IMR-90 (cell line): ENCODE data around the gene HLA-DPA1. TPM values are rescaled to one million over a fixed set of nuclear protein-coding genes. Genes with fewer than 3 reads are reported as not detected.

Experiments used
- ATAC-seq: fragments of 200-7000 bp; cut with Tn5 transposase; 2 replicates; pipeline ENCODE4 v1.9.1; 2020; ENCODE audit warnings: low read depth, mild to moderate bottlenecking, moderate library complexity
- BruUV-seq: library from RNA; stranded (reverse); fragments of 400-500 nt; replicated peaks from 2 replicates; lab custom pipeline; 2021; lab: Mats Ljungman, UMichigan
- CTCF ChIA-PET: fragments of 300-600 bp; formaldehyde crosslinking; extraction: SDS; loops from one replicate; lab custom pipeline; 2021; ENCODE audit warnings: antibody characterized with exemption; lab: Yijun Ruan, JAX
- POLR2A ChIA-PET: fragments of 300-600 bp; sonication (Branson Sonifier 250); formaldehyde crosslinking; loops from one replicate; lab custom pipeline; 2022; ENCODE audit warnings: antibody characterized with exemption; ENCODE audit not compliant: unreplicated experiment; lab: Charles Lee
- DNase-seq: peaks from one replicate; pipeline ENCODE4 v3.0.0; 2013
- H2AFZ ChIP-seq: replicated peaks from 2 replicates; pipeline ENCODE3; 2013; ENCODE audit warnings: low read length, mild to moderate bottlenecking; ENCODE audit not compliant: poor library complexity
- H2AK5ac ChIP-seq: 2 replicates; pipeline ENCODE4 v1.6.1; 2013; ENCODE audit warnings: low read depth, low read length, inconsistent platforms
- H2AK9ac ChIP-seq: replicated peaks from 2 replicates; pipeline ENCODE3; 2013; ENCODE audit warnings: mild to moderate bottlenecking, low read depth, low read length, moderate library complexity; ENCODE audit not compliant: poor library complexity
- H2BK120ac ChIP-seq: 2 replicates; pipeline ENCODE4 v1.6.1; 2013; ENCODE audit warnings: low read depth, low read length, inconsistent platforms
- H2BK15ac ChIP-seq: 3 replicates; pipeline ENCODE4 v1.6.1; 2013; ENCODE audit warnings: low read depth, low read length, inconsistent platforms
- H2BK20ac ChIP-seq: 2 replicates; pipeline ENCODE4 v1.6.1; 2013; ENCODE audit warnings: low read depth, mild to moderate bottlenecking, inconsistent platforms, low read length, moderate library complexity
- H2BK5ac ChIP-seq: 2 replicates; pipeline ENCODE4 v1.6.1; 2013; ENCODE audit warnings: mild to moderate bottlenecking, low read depth, low read length, inconsistent platforms; ENCODE audit not compliant: poor library complexity, severe bottlenecking
- H3K14ac ChIP-seq: replicated peaks from 2 replicates; pipeline ENCODE4 v1.6.1; 2013; ENCODE audit warnings: low read depth, low read length, inconsistent platforms
- H3K18ac ChIP-seq: 2 replicates; pipeline ENCODE4 v1.6.1; 2013; ENCODE audit warnings: low read depth, low read length, control low read depth
- H3K23ac ChIP-seq: 2 replicates; pipeline ENCODE4 v1.6.1; 2013; ENCODE audit warnings: low read depth, low read length, inconsistent platforms
- H3K27ac ChIP-seq: 2 replicates; pipeline ENCODE4 v1.5.1; 2013; ENCODE audit warnings: mild to moderate bottlenecking, control low read depth, low read length; ENCODE audit not compliant: insufficient read depth
- H3K27me3 ChIP-seq: 2 replicates; pipeline ENCODE4 v1.6.1; 2013; ENCODE audit warnings: low read length; ENCODE audit not compliant: control insufficient read depth, insufficient read depth
- H3K36me3 ChIP-seq: 2 replicates; pipeline ENCODE4 v1.6.1; 2013; ENCODE audit warnings: low read length, mixed read lengths; ENCODE audit not compliant: control insufficient read depth, insufficient read depth
- H3K4ac ChIP-seq: 2 replicates; pipeline ENCODE4 v1.6.1; 2013; ENCODE audit warnings: low read depth, low read length, inconsistent platforms
- H3K4me1 ChIP-seq: 2 replicates; pipeline ENCODE4 v1.6.1; 2013; ENCODE audit warnings: low read length, mixed read lengths; ENCODE audit not compliant: control insufficient read depth, insufficient read depth
- H3K4me2 ChIP-seq: 2 replicates; pipeline ENCODE4 v1.6.1; 2013; ENCODE audit warnings: low read depth, mild to moderate bottlenecking, control low read depth, low read length, moderate library complexity
- H3K4me3 ChIP-seq: 2 replicates; pipeline ENCODE4 v1.5.1; 2013; ENCODE audit warnings: low read depth, mild to moderate bottlenecking, control low read depth, low read length, moderate library complexity; ENCODE audit not compliant: insufficient read depth
- H3K56ac ChIP-seq: 2 replicates; pipeline ENCODE4 v1.6.1; 2013; ENCODE audit warnings: low read length, inconsistent platforms; ENCODE audit not compliant: insufficient read depth; ENCODE audit errors: extremely low read depth
- H3K79me1 ChIP-seq, 2 experiments: 2 replicates each; pipeline ENCODE4 v1.6.1; 2013; ENCODE audit warnings: low read length in 2 of 2, inconsistent platforms in 1 of 2, low read depth in 1 of 2
- H3K9ac ChIP-seq: 2 replicates; pipeline ENCODE4 v1.6.1; 2013; ENCODE audit warnings: low read depth, low read length, control low read depth
- H3K9me1 ChIP-seq: 2 replicates; pipeline ENCODE4 v1.6.1; 2013; ENCODE audit warnings: low read length, inconsistent platforms; ENCODE audit not compliant: insufficient read depth
- H3K9me3 ChIP-seq: 2 replicates; pipeline ENCODE4 v1.6.1; 2013; ENCODE audit warnings: low read length; ENCODE audit not compliant: control insufficient read depth, insufficient read depth
- H4K20me1 ChIP-seq: 2 replicates; pipeline ENCODE4 v1.6.1; 2013; ENCODE audit warnings: low read length, inconsistent platforms; ENCODE audit not compliant: insufficient read depth
- H4K5ac ChIP-seq: 2 replicates; pipeline ENCODE4 v1.6.1; 2013; ENCODE audit warnings: mild to moderate bottlenecking, low read depth, low read length, control low read depth
- H4K8ac ChIP-seq, 2 experiments: 2 replicates each; pipeline ENCODE4 v1.6.1; 2013; ENCODE audit warnings: low read depth in 2 of 2, low read length in 2 of 2, control low read depth in 1 of 2, inconsistent platforms in 1 of 2
- H4K91ac ChIP-seq: 2 replicates; pipeline ENCODE4 v1.6.1; 2013; ENCODE audit warnings: low read depth, low read length, inconsistent platforms; ENCODE audit not compliant: insufficient read depth
- BHLHE40 ChIP-seq: fragments of 150-350 bp; IDR thresholded peaks from 2 replicates; pipeline ENCODE4 v1.6.1; 2016; ENCODE audit warnings: mild to moderate bottlenecking, low read depth, low read length
- ELK1 ChIP-seq: fragments of 150-350 bp; IDR thresholded peaks from 2 replicates; pipeline ENCODE4 v1.6.1; 2016; ENCODE audit warnings: low read depth, mild to moderate bottlenecking, low read length, moderate library complexity, borderline replicate concordance
- MAFK ChIP-seq: IDR thresholded peaks from 2 replicates; pipeline ENCODE4 v1.6.1; 2012; ENCODE audit warnings: low read depth, low read length, improper control_type of control experiment
- MAZ ChIP-seq: IDR thresholded peaks from 2 replicates; pipeline ENCODE4 v1.6.1; 2012; ENCODE audit warnings: low read depth, mild to moderate bottlenecking, low read length, improper control_type of control experiment, moderate library complexity, borderline replicate concordance
- POLR2A ChIP-seq: IDR thresholded peaks from 2 replicates; pipeline ENCODE4 v1.6.1; 2012; ENCODE audit warnings: mild to moderate bottlenecking, low read depth, low read length
- WGBS, 2 experiments: methylation state at CpG; one replicate each; pipeline versions ENCODE4 v1.1.5 to v1.1.7; 2013; ENCODE audit warnings: missing lambda C conversion rate in 2 of 2; ENCODE audit not compliant: insufficient read length in 1 of 2; ENCODE audit errors: extremely low coverage in 2 of 2; 5-methylcytosine and 5-hydroxymethylcytosine counted together
- dilution Hi-C: fragments of 300-500 bp; cut with HindIII; formaldehyde crosslinking; loops from one replicate; pipeline ENCODE4 v1.14.3; 2018; ENCODE audit warnings: low sequenced_read_pairs; ENCODE audit not compliant: unreplicated experiment
- in situ Hi-C: fragments of 300-500 bp; cut with MboI; formaldehyde crosslinking; loops from 3 replicates; pipeline ENCODE4 v1.14.3; 2019; ENCODE audit warnings: low sequenced_read_pairs, inconsistent platforms, mixed read lengths
- intact Hi-C: fragments of 100-400 bp; cut with micrococcal nuclease; formaldehyde crosslinking; loops from 2 replicates; pipeline ENCODE4 v1.10.0; 2022
- polyA plus RNA-seq, 3 experiments: library from polyadenylated mRNA; depleted of rRNA; stranded (reverse); fragments of >200 nt; gene quantifications; 2 replicates each; pipeline ENCODE4 v1.2.3, GENCODE V29; 2012; ENCODE audit warnings: low replicate concordance in 1 of 3
- total RNA-seq: library from RNA; depleted of rRNA; stranded (reverse); fragments of >200 nt; gene quantifications from 2 replicates; pipeline ENCODE4 v1.2.3, GENCODE V29; 2012

Gene HLA-DPA1
- total and polyA plus RNA-seq, 2 of the 4 experiments (the other 2 are of a cell fraction), result not detected

GRCh38 chr6:33105916-33106871, 32.7 kb upstream of the HLA-DPA1 start:
- no peak overlapping the region for H3K23ac ChIP-seq
- POLR2A ChIA-PET, result no interaction called here
- no peak overlapping the region for H3K56ac ChIP-seq
- no peak overlapping the region for H2BK120ac ChIP-seq
- H3K4me1 ChIP-seq, result no peaks in the 10 kb centered on the region
- dilution Hi-C loops (no loop called here), intact Hi-C loops (no loop called here), in situ Hi-C loops (no loop called here)
- no peak overlapping the region for H2AK9ac ChIP-seq
- no peak overlapping the region for H3K18ac ChIP-seq
- H2AK5ac ChIP-seq, result no peak overlapping the region
- no peaks in the 10 kb centered on the region for H3K9me1 ChIP-seq
- BruUV-seq, result no TSS peak
- no peaks in the 10 kb centered on the region for H3K9me3 ChIP-seq
- H2AFZ ChIP-seq, result no peak overlapping the region
- H4K5ac ChIP-seq, result no peak overlapping the region
- no peak for DNase-seq
- H3K27ac ChIP-seq, result no peak overlapping the region
- no peak overlapping the region for H3K9ac ChIP-seq
- H3K79me1 ChIP-seq, result no peaks in the 10 kb centered on the region
- H4K91ac ChIP-seq, result no peak overlapping the region
- H3K4me3 ChIP-seq, result no peak overlapping the region
- ATAC-seq, result no peak
- no peak overlapping the region for H4K8ac ChIP-seq
- no peak overlapping the region for H2BK5ac ChIP-seq
- TF ChIP-seq MAZ (no peak), ELK1 (no peak), MAFK (no peak), POLR2A (no peak), BHLHE40 (no peak)
- no peaks in the 10 kb centered on the region for H4K20me1 ChIP-seq
- H2BK15ac ChIP-seq, result no peak overlapping the region
- no peaks in the 10 kb centered on the region for H3K36me3 ChIP-seq
- H3K14ac ChIP-seq, result no peak overlapping the region
- CTCF ChIA-PET, result no interaction called here
- H3K27me3 ChIP-seq, result peaks cover 16% of the 10 kb centered on the region
- no peak overlapping the region for H3K4ac ChIP-seq
- no peak overlapping the region for H2BK20ac ChIP-seq
- WGBS, 2 experiments, result 47% methylated on average over 3 of the region's 9 CpGs; no CpG with 5 or more reads in 1 of the 2 experiments
- no peak overlapping the region for H3K4me2 ChIP-seq
